PC-9 (cell line): Measurements from ENCODE around the gene FAT1. TPM values are rescaled to one million over a fixed set of nuclear protein-coding genes. Genes with fewer than 3 reads are reported as not detected.

Source experiments
- BruUV-seq: library from RNA; stranded (reverse); fragments of 400-500 nt; replicated peaks from 2 replicates; lab custom pipeline; 2021; lab: Mats Ljungman, UMichigan
- CTCF ChIA-PET: fragments of 300-600 bp; sonication (Branson Sonifier 250); formaldehyde crosslinking; loops from one replicate; lab custom pipeline; 2022; ENCODE audit warnings: antibody characterized with exemption; lab: Charles Lee
- POLR2A ChIA-PET: fragments of 300-600 bp; sonication (Branson Sonifier 250); formaldehyde crosslinking; loops from one replicate; lab custom pipeline; 2022; ENCODE audit warnings: antibody characterized with exemption; ENCODE audit not compliant: unreplicated experiment; lab: Charles Lee
- DNase-seq, 2 experiments: peaks; one replicate each; pipeline versions ENCODE4 v3.0.0 to v3.0.0-alpha.2; 2015 to 2022; ENCODE audit warnings: mixed read lengths in 1 of 2
- H2AFZ ChIP-seq: fragments of 200-600 bp; sonication (generic); 2 replicates; pipeline ENCODE4 v1.8.1; 2017; ENCODE audit warnings: antibody characterized with exemption
- H3F3A ChIP-seq: fragments of 200-600 bp; sonication (generic); 2 replicates; pipeline ENCODE4 v1.8.1; 2017; ENCODE audit warnings: antibody characterized with exemption, mild to moderate bottlenecking, low read depth; ENCODE audit not compliant: insufficient read depth
- H3K27ac ChIP-seq: fragments of 200-600 bp; sonication (generic); 2 replicates; pipeline ENCODE4 v1.6.1; 2016; ENCODE audit warnings: mixed run types
- H3K27me3 ChIP-seq: fragments of 200-600 bp; sonication (generic); 2 replicates; pipeline ENCODE4 v1.6.1; 2016; ENCODE audit warnings: low read depth, mixed run types; ENCODE audit not compliant: insufficient read depth
- H3K36me3 ChIP-seq: fragments of 200-600 bp; sonication (generic); 2 replicates; pipeline ENCODE4 v1.6.1; 2016; ENCODE audit warnings: low read depth, mixed run types
- H3K4me1 ChIP-seq: fragments of 200-600 bp; sonication (generic); replicated peaks from 2 replicates; pipeline ENCODE4 v1.6.1; 2016; ENCODE audit warnings: mixed run types; ENCODE audit not compliant: insufficient read depth
- H3K4me2 ChIP-seq: fragments of 200-600 bp; sonication (generic); 2 replicates; pipeline ENCODE4 v1.6.1; 2017; ENCODE audit warnings: mixed run types
- H3K4me3 ChIP-seq: fragments of 200-600 bp; sonication (generic); 2 replicates; pipeline ENCODE4 v1.6.1; 2016; ENCODE audit warnings: mixed run types
- H3K79me2 ChIP-seq: fragments of 200-600 bp; sonication (generic); 2 replicates; pipeline ENCODE4 v1.6.1; 2017; ENCODE audit warnings: low read depth, mixed run types
- H3K9me2 ChIP-seq: fragments of 200-600 bp; sonication (generic); 2 replicates; pipeline ENCODE4 v1.8.1; 2017; ENCODE audit warnings: mild to moderate bottlenecking; ENCODE audit not compliant: insufficient read depth
- H3K9me3 ChIP-seq: fragments of 200-600 bp; sonication (generic); 2 replicates; pipeline ENCODE4 v1.8.1; 2016; ENCODE audit warnings: low read depth; ENCODE audit not compliant: insufficient read depth
- H4K20me1 ChIP-seq: fragments of 200-600 bp; sonication (generic); 2 replicates; pipeline ENCODE4 v1.8.1; 2017; ENCODE audit not compliant: insufficient read depth
- EZH2 ChIP-seq: fragments of 200-600 bp; sonication (generic); IDR thresholded peaks from 2 replicates; pipeline ENCODE4 v1.8.0; 2017; ENCODE audit warnings: antibody characterized with exemption, low read depth
- intact Hi-C: fragments of 100-400 bp; cut with micrococcal nuclease; formaldehyde crosslinking; loops from one replicate; pipeline ENCODE4 v1.10.0; 2022; ENCODE audit not compliant: unreplicated experiment
- total RNA-seq: library from RNA; stranded (reverse); gene quantifications from 2 replicates; pipeline ENCODE4 v1.2.3, GENCODE V29; 2021
- TF ChIP-seq, protein P1 (sequence below): fragments of 200-600 bp; sonication (generic); conservative IDR thresholded peaks from 2 replicates; pipeline ENCODE4 v1.6.1; 2017; ENCODE audit warnings: mixed run types, antibody characterized with exemption, mild to moderate bottlenecking, moderate library complexity

The FAT1 gene
- total RNA-seq, 1 experiment from 2014 or later, result 73.2 TPM

DNA sequence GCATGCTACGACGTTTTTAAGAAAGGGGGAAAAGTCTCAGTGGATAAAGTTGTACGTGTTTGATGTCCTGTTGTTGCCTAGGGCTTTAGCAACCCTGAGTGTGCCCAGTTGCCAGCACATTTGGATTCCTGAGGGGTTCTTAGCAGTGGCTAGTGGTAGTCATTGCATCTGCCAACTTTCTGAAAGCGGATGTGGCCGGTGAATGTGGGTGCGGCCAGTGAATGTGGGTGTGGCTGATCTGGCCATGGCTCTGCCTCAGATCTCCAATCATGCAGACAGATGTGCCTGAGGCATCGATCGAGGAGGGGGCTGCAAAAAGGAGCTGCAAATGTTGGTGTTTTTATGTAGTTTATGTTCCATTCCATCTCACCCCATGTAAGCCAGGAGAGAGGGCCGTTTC, 41.5 kb upstream of the FAT1 start:
- Histone ChIP-seq H3F3A (peaks cover 29% of the 10 kb centered on the region), H3K79me2 (no peaks in the 10 kb centered on the region), H3K27ac (peak overlapping the region; percentile 90), H3K27me3 (no peaks in the 10 kb centered on the region), H3K36me3 (no peaks in the 10 kb centered on the region), H3K4me1 (peaks cover 30% of the 10 kb centered on the region), H3K9me3 (no peaks in the 10 kb centered on the region), H3K9me2 (no peaks in the 10 kb centered on the region), H3K4me2 (peak overlapping the region; percentile 76), H3K4me3 (peak overlapping the region; percentile 45; the same call in 1 of the 2 replicates), H4K20me1 (no peaks in the 10 kb centered on the region), H2AFZ (no peak overlapping the region)
- peak; percentile 80 to 92 for DNase-seq
- intact Hi-C loops, result loop anchor here (1.0 to 5.0 kb wide), 5 partner anchors 29 to 172 kb away; no protein-coding TSS in a partner anchor
- POLR2A ChIA-PET, result no interaction called here
- CTCF ChIA-PET, result no interaction called here
- TF ChIP-seq EZH2, result no peak
- TF ChIP-seq, protein P1, sequence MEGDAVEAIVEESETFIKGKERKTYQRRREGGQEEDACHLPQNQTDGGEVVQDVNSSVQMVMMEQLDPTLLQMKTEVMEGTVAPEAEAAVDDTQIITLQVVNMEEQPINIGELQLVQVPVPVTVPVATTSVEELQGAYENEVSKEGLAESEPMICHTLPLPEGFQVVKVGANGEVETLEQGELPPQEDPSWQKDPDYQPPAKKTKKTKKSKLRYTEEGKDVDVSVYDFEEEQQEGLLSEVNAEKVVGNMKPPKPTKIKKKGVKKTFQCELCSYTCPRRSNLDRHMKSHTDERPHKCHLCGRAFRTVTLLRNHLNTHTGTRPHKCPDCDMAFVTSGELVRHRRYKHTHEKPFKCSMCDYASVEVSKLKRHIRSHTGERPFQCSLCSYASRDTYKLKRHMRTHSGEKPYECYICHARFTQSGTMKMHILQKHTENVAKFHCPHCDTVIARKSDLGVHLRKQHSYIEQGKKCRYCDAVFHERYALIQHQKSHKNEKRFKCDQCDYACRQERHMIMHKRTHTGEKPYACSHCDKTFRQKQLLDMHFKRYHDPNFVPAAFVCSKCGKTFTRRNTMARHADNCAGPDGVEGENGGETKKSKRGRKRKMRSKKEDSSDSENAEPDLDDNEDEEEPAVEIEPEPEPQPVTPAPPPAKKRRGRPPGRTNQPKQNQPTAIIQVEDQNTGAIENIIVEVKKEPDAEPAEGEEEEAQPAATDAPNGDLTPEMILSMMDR, result no peak
- BruUV-seq, result no TSS peak

DNA sequence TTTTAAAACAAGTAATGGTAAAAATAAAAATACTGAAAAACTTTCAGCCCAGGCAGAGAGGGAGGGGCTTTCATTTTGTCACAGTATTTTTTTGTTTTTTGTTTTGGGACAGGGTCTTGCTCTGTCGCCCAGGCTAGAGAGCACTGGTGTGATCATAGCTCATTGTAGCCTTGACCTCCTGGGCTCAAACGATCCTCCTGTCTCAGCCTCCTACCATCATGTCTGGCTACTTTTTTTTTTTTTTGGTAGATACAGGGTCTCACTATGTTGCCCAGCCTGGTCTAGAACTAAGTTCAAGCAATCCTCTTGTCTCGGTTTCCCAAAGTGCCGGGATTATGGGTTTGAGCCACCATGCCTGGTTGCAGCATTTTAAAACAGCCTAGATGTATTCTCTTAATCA, 40.8 kb upstream of the FAT1 start:
- Histone ChIP-seq H3K9me2 (no peaks in the 10 kb centered on the region), H3K27me3 (no peaks in the 10 kb centered on the region), H3K4me1 (peaks cover 30% of the 10 kb centered on the region), H2AFZ (no peak overlapping the region), H3K9me3 (no peaks in the 10 kb centered on the region), H3K4me3 (no peak overlapping the region; the same call in 1 of the 2 replicates), H3K36me3 (no peaks in the 10 kb centered on the region), H3F3A (peaks cover 28% of the 10 kb centered on the region), H3K79me2 (no peaks in the 10 kb centered on the region), H3K27ac (peak overlapping the region; percentile 90), H4K20me1 (no peaks in the 10 kb centered on the region), H3K4me2 (peak overlapping the region; percentile 76)
- TF ChIP-seq EZH2, result no peak
- TF ChIP-seq, protein P1, result no peak
- ChIA-PET CTCF (no interaction called here), POLR2A (no interaction called here)
- no TSS peak for BruUV-seq
- intact Hi-C loops, result loop anchor here (2.0 kb wide), 2 partner anchors 38 to 80 kb away; no protein-coding TSS in a partner anchor
- no peak for DNase-seq

- no peak for DNase-seq
- Histone ChIP-seq H3K79me2 (no peaks in the 10 kb centered on the region), H3K36me3 (no peaks in the 10 kb centered on the region), H2AFZ (no peak overlapping the region), H3K9me3 (no peaks in the 10 kb centered on the region), H3K9me2 (no peaks in the 10 kb centered on the region), H3F3A (peaks cover 28% of the 10 kb centered on the region), H3K4me1 (peaks cover 30% of the 10 kb centered on the region), H3K27me3 (no peaks in the 10 kb centered on the region), H3K27ac (no peak overlapping the region), H3K4me2 (no peak overlapping the region), H4K20me1 (no peaks in the 10 kb centered on the region), H3K4me3 (no peak overlapping the region)
- no TSS peak for BruUV-seq
- TF ChIP-seq EZH2, result no peak
- TF ChIP-seq, protein P1, result no peak
- ChIA-PET POLR2A (no interaction called here), CTCF (no interaction called here)
- intact Hi-C loops, result no loop called here
Observed at GRCh38 chr4:186762865-186763264, 39.2 kb upstream of the FAT1 start.
